ENCODE measurements around the gene DOP1B. TPM values are rescaled to one million over a fixed set of nuclear protein-coding genes. Genes with fewer than 3 reads are reported as not detected.

Gene DOP1B
- total RNA-seq, 1 experiment from 2014 or later, result 8.7 TPM

DNA sequence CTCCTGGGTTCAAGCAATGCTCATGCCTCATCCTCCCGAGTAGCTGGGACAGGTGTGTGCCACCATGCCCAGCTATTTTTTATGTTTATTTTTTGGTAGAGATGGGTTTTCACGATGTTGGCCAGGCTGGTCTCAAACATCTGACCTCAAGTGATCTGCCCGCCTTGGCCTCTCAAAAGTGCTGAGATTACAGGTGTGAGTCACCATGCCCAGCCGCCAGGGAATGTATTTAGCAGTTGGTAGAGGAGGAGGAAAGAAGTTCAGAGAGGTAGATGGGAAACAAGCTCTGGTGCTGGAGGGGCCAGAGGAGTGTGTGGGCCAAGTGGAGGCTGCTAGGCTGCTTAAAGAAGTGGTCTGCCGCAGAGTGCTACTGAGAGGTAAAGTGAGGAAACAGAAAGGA lies 6.0 kb downstream of the DOP1B start:
- no peak overlapping the region for H4K8ac ChIP-seq (replicated peaks; ENCODE audit: insufficient read length, low read depth, low read length)
- H2BK120ac ChIP-seq (ENCODE audit: low read depth, low read length, poor library complexity, severe bottlenecking), result no peak overlapping the region
- H3K23ac ChIP-seq (ENCODE audit: insufficient read length, low read depth, low read length), result no peak overlapping the region
- no peaks in the 10 kb centered on the region for H3K79me1 ChIP-seq (ENCODE audit: insufficient read depth, low read depth, low read length, poor library complexity, severe bottlenecking)
- Mint-ChIP-seq H3K27ac (no peak overlapping the region), H3K4me3 (no peak overlapping the region), H3K4me1 (peaks cover 4 to 9% of the 10 kb centered on the region in 2 experiments; a peak in 3 of 4 replicates), H3K36me3 (ENCODE audit: insufficient read depth in 1 of 3, low read depth in 3 of 3) (peaks cover 1 to 9% (median 8%) of the 10 kb centered on the region in 3 experiments; a peak in 6 of 7 replicates), H3K27me3 (ENCODE audit: low read depth) (peaks cover 8% of the 10 kb centered on the region), H3K9me3 (no peaks in the 10 kb centered on the region)
- H3K23me2 ChIP-seq (ENCODE audit: insufficient read length, low read depth, low read length, poor library complexity, severe bottlenecking), result no peaks in the 10 kb centered on the region
- H3T11ph ChIP-seq (ENCODE audit: low read length), result no peak overlapping the region
- no peak for TF ChIP-seq CTCF (conservative IDR thresholded peaks at IDR 0.05)
- H2BK20ac ChIP-seq (ENCODE audit: low read depth, low read length, poor library complexity, severe bottlenecking), result no peak overlapping the region
- H4K91ac ChIP-seq (ENCODE audit: insufficient read length, low read depth, low read length), result no peak overlapping the region
- peaks cover 3% of the 10 kb centered on the region; the same call in 1 of the 2 replicates for H3K4me1 ChIP-seq (ENCODE audit: insufficient read depth, low read length)
- H3K9ac ChIP-seq (ENCODE audit: extremely low read depth, insufficient read length, low read length), result no peak overlapping the region
- no peak overlapping the region for H2BK15ac ChIP-seq (ENCODE audit: low read depth, low read length)
- no peak overlapping the region for H3K4me2 ChIP-seq (ENCODE audit: insufficient read depth, insufficient read length, low read length)
- no peak overlapping the region for H2AFZ ChIP-seq (ENCODE audit: low read length)
- H3K14ac ChIP-seq (ENCODE audit: insufficient read depth, low read length), result no peak overlapping the region
- H3K56ac ChIP-seq (ENCODE audit: insufficient read length, low read depth, low read length), result no peak overlapping the region
- H3K27me3 ChIP-seq (ENCODE audit: insufficient read depth, low read length), result no peaks in the 10 kb centered on the region
- no peak overlapping the region for H3K4ac ChIP-seq (ENCODE audit: low read depth, low read length)
- DNase-seq, result no peak
- no peak overlapping the region for H2BK5ac ChIP-seq (ENCODE audit: insufficient read length, low read length)
- H3K27ac ChIP-seq (ENCODE audit: insufficient read length, low read depth, low read length), result no peak overlapping the region
- no peak overlapping the region for H3K18ac ChIP-seq (ENCODE audit: insufficient read length, low read depth, low read length)
- no CpG with 5 or more reads among the region's 5 CpGs for WGBS (ENCODE audit: extremely low coverage, insufficient read length, low lambda C conversion rate)
- no peaks in the 10 kb centered on the region for H4K20me1 ChIP-seq (ENCODE audit: control insufficient read depth, insufficient read depth, insufficient read length)
- no peaks in the 10 kb centered on the region for H3K79me2 ChIP-seq (ENCODE audit: insufficient read depth, low read length)
- no peak overlapping the region for H2AK5ac ChIP-seq (ENCODE audit: insufficient read length, low read length)
- no peaks in the 10 kb centered on the region for H3K9me3 ChIP-seq (ENCODE audit: control insufficient read depth, low read depth, low read length)
- H2BK12ac ChIP-seq (ENCODE audit: insufficient read length, low read depth, low read length), result no peak overlapping the region
- H4K5ac ChIP-seq (ENCODE audit: insufficient read length, low read depth, low read length), result no peak overlapping the region
